ENCODE data around the gene C12orf76.
A peak's percentile ranks its signal among the peaks of the same experiment; 100 is the strongest.

The C12orf76 gene

DNA sequence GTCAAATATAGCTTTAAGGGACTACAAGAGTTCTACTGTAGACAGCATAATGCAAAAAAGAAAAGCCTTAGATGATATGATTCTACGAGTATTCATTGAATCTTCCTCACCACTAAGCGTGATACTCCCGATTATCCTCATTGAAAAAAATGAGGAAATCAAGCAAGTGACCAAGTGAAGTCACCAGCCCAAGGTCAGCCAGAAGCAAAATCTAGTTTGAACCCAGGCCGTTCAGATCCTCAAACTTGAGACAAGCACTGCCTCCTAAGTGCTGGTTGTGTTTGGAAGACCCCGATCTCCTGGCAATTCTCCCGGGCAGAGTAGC, 53.0 kb downstream of the C12orf76 start:
- H3K27ac ChIP-seq (ENCODE audit: low read length) = peak overlapping the region; percentile 56
- H3K9ac ChIP-seq (ENCODE audit: low read length in 2 of 2) = peak overlapping the region; percentile 70 to 84
- H3K4me1 ChIP-seq (ENCODE audit: control insufficient read depth, insufficient read depth, low read length) = peaks cover 23% of the 10 kb centered on the region
- H3K36me3 ChIP-seq (ENCODE audit: control insufficient read depth in 2 of 2, insufficient read depth in 2 of 2, low read length in 2 of 2) = peaks cover 0 to 7% of the 10 kb centered on the region in 2 donors
- H3K9me3 ChIP-seq (ENCODE audit: control insufficient read depth in 2 of 2, low read length in 2 of 2) = no peaks in the 10 kb centered on the region
- H3K4me3 ChIP-seq (ENCODE audit: low read length in 2 of 2) = peak overlapping the region; percentile 79 to 92
- no peaks in the 10 kb centered on the region for H3K27me3 ChIP-seq (ENCODE audit: control insufficient read depth in 1 of 2, insufficient read depth in 2 of 2, low read length in 2 of 2)

DNA sequence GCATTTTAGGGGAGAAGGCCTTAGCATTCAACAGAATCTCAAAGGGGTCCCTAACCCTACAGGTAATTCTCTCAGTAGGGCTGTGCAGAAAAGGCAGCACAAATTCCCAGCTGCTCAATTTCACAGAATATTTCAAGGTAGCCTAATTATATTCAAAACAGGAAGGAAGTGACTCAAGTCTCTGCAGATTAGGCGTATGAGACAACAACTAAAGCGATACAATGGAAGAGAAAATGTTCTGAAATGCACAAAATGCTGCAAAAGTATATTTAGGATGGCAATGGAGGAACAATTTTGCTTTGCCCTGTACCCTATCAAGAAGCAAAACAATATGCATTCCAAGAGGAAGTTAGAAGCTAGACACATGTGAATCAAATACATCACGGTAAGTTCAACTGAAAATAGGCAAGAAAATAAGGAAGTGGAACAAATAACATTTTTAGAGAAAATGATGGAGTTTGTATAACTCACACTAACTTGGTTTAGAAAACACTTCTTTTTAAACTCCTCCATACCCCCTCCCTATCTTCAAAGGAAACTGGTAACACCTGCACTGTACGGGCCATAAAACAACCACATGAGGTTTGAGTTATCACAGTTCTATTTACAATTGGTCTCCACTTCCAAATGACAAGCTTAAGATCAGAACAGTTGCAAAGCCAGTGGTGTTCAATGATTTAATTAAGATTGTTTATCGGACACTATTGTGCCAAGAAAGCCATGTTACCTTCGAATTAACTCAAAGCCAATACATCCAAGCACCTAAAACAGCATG, 53.7 kb downstream of the C12orf76 start:
- Histone ChIP-seq H3K36me3 (ENCODE audit: control insufficient read depth in 2 of 2, insufficient read depth in 2 of 2, low read length in 2 of 2) (peaks cover 0 to 9% of the 10 kb centered on the region in 2 donors), H3K9ac (ENCODE audit: low read length in 2 of 2) (peak overlapping the region in 1 of 2 donors; percentile 84), H3K4me1 (ENCODE audit: control insufficient read depth, insufficient read depth, low read length) (peaks cover 20% of the 10 kb centered on the region), H3K27ac (ENCODE audit: low read length) (no peak overlapping the region), H3K4me3 (ENCODE audit: low read length in 2 of 2) (peak overlapping the region; percentile 79 to 92), H3K27me3 (ENCODE audit: control insufficient read depth in 1 of 2, insufficient read depth in 2 of 2, low read length in 2 of 2) (no peaks in the 10 kb centered on the region), H3K9me3 (ENCODE audit: control insufficient read depth in 2 of 2, low read length in 2 of 2) (no peaks in the 10 kb centered on the region)

DNA sequence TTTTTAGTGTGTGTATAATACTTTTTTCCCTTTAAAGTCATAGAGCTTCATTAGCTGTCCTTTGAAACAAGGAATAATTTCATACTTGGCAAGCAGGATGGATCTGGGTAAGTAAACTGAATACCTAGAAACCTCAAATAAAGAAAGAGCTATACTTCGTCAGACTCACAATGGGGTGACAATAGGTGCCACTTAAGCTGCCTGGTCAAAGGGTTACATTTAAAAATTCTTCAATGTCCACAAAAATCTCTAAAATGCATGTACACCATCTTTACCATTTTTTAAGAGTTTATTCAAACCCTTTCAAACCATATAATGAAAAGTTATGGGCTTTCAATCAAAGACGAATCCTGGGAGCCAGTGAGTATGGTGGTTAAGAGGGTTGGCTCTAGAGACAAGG, 55.2 kb downstream of the C12orf76 start:
- Histone ChIP-seq H3K36me3 (ENCODE audit: control insufficient read depth in 2 of 2, insufficient read depth in 2 of 2, low read length in 2 of 2) (peaks cover 0 to 9% of the 10 kb centered on the region in 2 donors), H3K9ac (ENCODE audit: low read length in 2 of 2) (no peak overlapping the region), H3K4me1 (ENCODE audit: control insufficient read depth, insufficient read depth, low read length) (peaks cover 24% of the 10 kb centered on the region), H3K27ac (ENCODE audit: low read length) (no peak overlapping the region), H3K9me3 (ENCODE audit: control insufficient read depth in 2 of 2, low read length in 2 of 2) (no peaks in the 10 kb centered on the region), H3K27me3 (ENCODE audit: control insufficient read depth in 1 of 2, insufficient read depth in 2 of 2, low read length in 2 of 2) (no peaks in the 10 kb centered on the region), H3K4me3 (ENCODE audit: low read length in 2 of 2) (no peak overlapping the region)

DNA sequence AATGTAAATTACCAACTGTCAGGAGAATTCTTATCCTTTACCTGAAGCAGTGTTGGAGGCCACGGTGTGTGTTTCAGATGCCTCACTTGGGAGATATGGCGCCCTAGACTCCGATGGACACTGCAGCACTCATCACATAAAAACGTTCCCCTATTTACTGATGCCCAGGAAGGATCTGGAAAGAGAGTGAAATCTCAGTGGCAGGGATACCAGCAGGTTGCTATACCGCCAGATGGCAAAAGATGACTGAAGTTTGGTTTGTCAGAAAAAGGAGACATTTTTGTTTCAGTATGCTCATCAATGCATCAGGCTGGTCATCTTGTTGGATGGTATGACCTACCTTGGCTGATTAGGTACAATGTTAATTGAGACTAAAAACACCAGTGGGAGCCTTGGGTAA, 56.7 kb downstream of the C12orf76 start:
- Histone ChIP-seq H3K9me3 (ENCODE audit: control insufficient read depth in 2 of 2, low read length in 2 of 2) (no peaks in the 10 kb centered on the region), H3K4me1 (ENCODE audit: control insufficient read depth, insufficient read depth, low read length) (peaks cover 24% of the 10 kb centered on the region), H3K36me3 (ENCODE audit: control insufficient read depth in 2 of 2, insufficient read depth in 2 of 2, low read length in 2 of 2) (peaks cover 4 to 14% of the 10 kb centered on the region in 2 donors), H3K27ac (ENCODE audit: low read length) (no peak overlapping the region), H3K27me3 (ENCODE audit: control insufficient read depth in 1 of 2, insufficient read depth in 2 of 2, low read length in 2 of 2) (no peaks in the 10 kb centered on the region), H3K9ac (ENCODE audit: low read length in 2 of 2) (no peak overlapping the region), H3K4me3 (ENCODE audit: low read length in 2 of 2) (no peak overlapping the region)
